ENCODE data around the gene CBX4.

GRCh38 chr17:79826841-79827578 lies 12.2 kb downstream of the CBX4 start:
- TF ChIP-seq POLR2A (IDR thresholded peaks at IDR 0.05) = no peak
- TF ChIP-seq CTCF (IDR thresholded peaks at IDR 0.05) = no peak
- no peak for TF ChIP-seq EP300 (IDR thresholded peaks at IDR 0.05)
